ENCODE measurements around the gene USP44. TPM values are rescaled to one million over a fixed set of nuclear protein-coding genes. Genes with fewer than 3 reads are reported as not detected.

The USP44 gene
- polyA plus RNA-seq, 1 experiment = 62.0 TPM

- DNase-seq (ENCODE audit: low read depth, low spot score) = no peak
- no peak for TF ChIP-seq CTCF (IDR thresholded peaks at IDR 0.05; ENCODE audit: low read depth, low read length)
- Histone ChIP-seq H3K9me3 (ENCODE audit: control insufficient read depth, insufficient read depth, low read length) (no peaks in the 10 kb centered on the region), H3K27me3 (ENCODE audit: control insufficient read depth, insufficient read depth, low read length) (no peaks in the 10 kb centered on the region), H3K27ac (ENCODE audit: low read depth, low read length) (no peak overlapping the region), H3K4me3 (ENCODE audit: low read depth, low read length) (no peak overlapping the region)
- POLR2A ChIA-PET = no interaction called here
- CTCF ChIA-PET = interaction anchor here (0.7 kb wide), 1 partner anchor 23 kb away, joined by 3 read pairs; no protein-coding TSS in a partner anchor
Observed at GRCh38 chr12:95557625-95558024, 6.3 kb upstream of the USP44 start.

DNA sequence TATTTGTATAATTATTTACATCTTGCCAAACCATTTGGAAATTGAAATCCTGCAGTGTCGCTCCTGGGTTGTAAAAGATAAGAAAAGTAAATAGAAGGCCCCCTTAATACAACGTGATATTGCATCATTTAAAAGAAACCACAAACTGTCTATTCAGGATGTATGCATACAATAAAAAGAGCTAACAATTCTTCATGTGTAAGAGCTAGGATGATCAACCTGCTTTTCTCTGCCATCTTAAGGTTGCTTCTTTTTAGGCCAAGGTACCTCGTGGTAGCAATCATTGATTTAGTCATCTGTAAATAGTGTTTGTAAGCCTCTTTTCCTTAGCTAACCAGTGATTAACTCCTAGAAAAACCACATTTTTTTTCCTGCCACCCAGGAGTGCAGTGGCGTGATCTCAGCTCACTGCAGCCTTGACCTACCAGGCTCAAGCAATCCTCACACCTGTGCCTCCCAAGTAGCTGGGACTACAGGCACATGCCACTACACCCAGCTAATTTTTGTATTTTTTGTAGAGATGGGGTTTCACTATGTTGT, 3.3 kb upstream of the USP44 start:
- TF ChIP-seq CTCF (IDR thresholded peaks at IDR 0.05; ENCODE audit: low read depth, low read length) = no peak
- Histone ChIP-seq H3K27ac (ENCODE audit: low read depth, low read length) (no peak overlapping the region), H3K27me3 (ENCODE audit: control insufficient read depth, insufficient read depth, low read length) (no peaks in the 10 kb centered on the region), H3K9me3 (ENCODE audit: control insufficient read depth, insufficient read depth, low read length) (no peaks in the 10 kb centered on the region; the same call in 1 of the 2 replicates), H3K4me3 (ENCODE audit: low read depth, low read length) (no peak overlapping the region)
- ChIA-PET CTCF (interaction anchor here (1.4 to 3.4 kb wide), 2 partner anchors 19 kb away, joined by 3 to 24 read pairs; no protein-coding TSS in a partner anchor), POLR2A (no interaction called here)
- DNase-seq (ENCODE audit: low read depth, low spot score) = no peak

DNA sequence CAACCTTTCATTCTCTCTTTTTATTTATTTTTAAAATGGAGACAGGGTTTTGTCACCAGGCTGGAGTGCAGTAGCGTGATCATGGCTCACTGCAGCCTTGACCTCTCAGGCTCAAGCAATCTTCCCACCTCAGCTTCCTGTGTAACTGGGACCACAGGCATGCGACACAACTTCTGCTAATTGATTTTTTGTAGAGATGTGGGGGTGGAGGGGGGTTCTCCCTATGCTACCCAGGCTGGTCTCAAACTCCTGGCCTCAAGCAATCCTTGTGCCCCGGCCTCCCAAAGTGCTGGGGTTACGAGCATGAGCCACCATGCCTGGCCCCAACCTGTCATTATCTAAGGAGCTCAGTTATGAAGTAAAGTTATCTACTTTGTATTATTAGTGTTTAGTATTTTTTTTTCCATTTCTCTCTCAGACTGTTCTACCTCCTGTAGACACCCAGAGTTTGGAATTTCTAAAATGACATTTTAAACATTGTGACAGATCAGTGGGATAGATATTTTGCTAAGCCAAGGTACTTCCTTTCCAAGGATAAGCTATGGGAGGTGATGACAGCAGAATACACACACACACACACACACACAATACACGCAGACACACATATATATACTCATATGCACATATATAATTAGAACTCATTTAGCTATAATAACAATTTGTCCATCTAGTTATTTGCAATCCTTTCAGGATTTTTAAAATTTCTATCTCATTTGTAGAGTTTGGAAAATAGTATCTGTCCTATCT, 2.1 kb upstream of the USP44 start:
- CTCF ChIA-PET = interaction anchor here (1.4 to 3.4 kb wide), 2 partner anchors 18 to 21 kb away, joined by 3 to 24 read pairs; no protein-coding TSS in a partner anchor
- no peak for TF ChIP-seq CTCF (IDR thresholded peaks at IDR 0.05; ENCODE audit: low read depth, low read length)

GRCh38 chr12:95551913-95552516, 739 bp upstream of the USP44 start:
- no peak for TF ChIP-seq CTCF (IDR thresholded peaks at IDR 0.05; ENCODE audit: low read depth, low read length)
- Histone ChIP-seq H3K27ac (ENCODE audit: low read depth, low read length) (no peak overlapping the region), H3K9me3 (ENCODE audit: control insufficient read depth, insufficient read depth, low read length) (peaks cover 2% of the 10 kb centered on the region; the same call in 1 of the 2 replicates), H3K4me3 (ENCODE audit: low read depth, low read length) (no peak overlapping the region), H3K27me3 (ENCODE audit: control insufficient read depth, insufficient read depth, low read length) (no peaks in the 10 kb centered on the region)
- ChIA-PET CTCF (interaction anchor here (2.0 to 3.4 kb wide), 2 partner anchors 18 to 22 kb away, joined by 5 to 24 read pairs; no protein-coding TSS in a partner anchor), POLR2A (no interaction called here)
- DNase-seq (ENCODE audit: low read depth, low spot score) = no peak

More for the DNA sequence above, 2.1 kb upstream of the USP44 start:
- Histone ChIP-seq H3K27ac (ENCODE audit: low read depth, low read length) (no peak overlapping the region), H3K27me3 (ENCODE audit: control insufficient read depth, insufficient read depth, low read length) (no peaks in the 10 kb centered on the region), H3K4me3 (ENCODE audit: low read depth, low read length) (no peak overlapping the region), H3K9me3 (ENCODE audit: control insufficient read depth, insufficient read depth, low read length) (peaks cover 2% of the 10 kb centered on the region; the same call in 1 of the 2 replicates)
- DNase-seq (ENCODE audit: low read depth, low spot score) = no peak
- POLR2A ChIA-PET = no interaction called here
